Hepatocyte (in vitro differentiated cells): Measurements from ENCODE around the gene FIBCD1.

Source experiments
- CTCF ChIP-seq: fragments of 200-600 bp; sonication (generic); IDR thresholded peaks from 2 replicates; pipeline ENCODE4 v1.5.1; 2016; ENCODE audit warnings: antibody characterized with exemption, mild to moderate bottlenecking; ENCODE audit not compliant: poor library complexity
- EZH2 ChIP-seq: fragments of 200-600 bp; sonication (generic); IDR thresholded peaks from 2 replicates; pipeline ENCODE4 v1.6.1; 2016; ENCODE audit warnings: antibody characterized with exemption, mild to moderate bottlenecking, borderline replicate concordance
- EZH2phosphoT487 ChIP-seq: fragments of 200-600 bp; sonication (generic); IDR thresholded peaks from one replicate; pipeline ENCODE4 v1.6.1; 2018; ENCODE audit warnings: antibody characterized with exemption, mild to moderate bottlenecking, low read depth, moderate library complexity; ENCODE audit not compliant: unreplicated experiment, severe bottlenecking

DNA sequence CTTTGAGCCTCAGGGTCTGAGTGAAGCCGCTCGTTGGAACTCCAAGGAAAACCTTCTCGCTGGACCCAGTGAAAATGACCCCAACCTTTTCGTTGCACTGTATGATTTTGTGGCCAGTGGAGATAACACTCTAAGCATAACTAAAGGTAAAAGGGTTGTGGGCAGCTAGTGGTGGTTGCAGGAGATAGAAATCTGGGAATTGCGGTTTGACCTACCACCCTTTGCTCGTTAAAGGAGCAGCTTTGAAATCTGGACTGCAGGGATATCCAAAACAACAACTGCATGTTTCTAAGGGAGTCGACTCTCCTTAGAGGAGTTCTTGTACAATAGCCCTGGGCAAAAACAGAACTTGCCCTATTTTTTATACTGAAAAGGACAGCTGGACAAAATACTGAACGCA, 85.0 kb downstream of the FIBCD1 start:
- TF ChIP-seq CTCF (no peak), EZH2phosphoT487 (no peak), EZH2 (no peak)
